Activated B cell treated with CpG ODN at 0.5 μM for 24 hours (primary cell): ENCODE data around the gene TCFL5. TPM values are rescaled to one million over a fixed set of nuclear protein-coding genes. Genes with fewer than 3 reads are reported as not detected.

Experiments used
- ATAC-seq: fragments of 200-7000 bp; cut with Tn5 transposase; one replicate; pipeline ENCODE4 v1.10.0; 2021; ENCODE audit warnings: low read depth, mild to moderate bottlenecking, moderate library complexity
- CTCF ChIA-PET: fragments of 350-600 bp; sonication (Branson Sonifier 250); formaldehyde crosslinking; loops from one replicate; lab custom pipeline; 2021; ENCODE audit warnings: antibody characterized with exemption; lab: Charles Lee
- POLR2A ChIA-PET: fragments of 350-600 bp; sonication (Branson Sonifier 250); formaldehyde crosslinking; loops from one replicate; lab custom pipeline; 2021; ENCODE audit warnings: antibody characterized with exemption; lab: Charles Lee
- DNase-seq: peaks from one replicate; pipeline ENCODE4 v3.0.0; 2022
- H3K27ac Mint-ChIP-seq: one replicate; pipeline ENCODE4 v1.8.0; 2020; ENCODE audit warnings: mixed read lengths
- H3K27me3 Mint-ChIP-seq: one replicate; pipeline ENCODE4 v1.8.0; 2021; ENCODE audit warnings: mixed read lengths
- H3K36me3 Mint-ChIP-seq: one replicate; pipeline ENCODE4 v1.8.0; 2021; ENCODE audit warnings: low read depth, mixed read lengths
- H3K4me1 Mint-ChIP-seq: one replicate; pipeline ENCODE4 v1.8.0; 2021; ENCODE audit warnings: mixed read lengths
- H3K4me3 Mint-ChIP-seq: one replicate; pipeline ENCODE4 v1.8.0; 2020; ENCODE audit warnings: mild to moderate bottlenecking, mixed read lengths
- H3K9me3 Mint-ChIP-seq: one replicate; pipeline ENCODE4 v1.8.0; 2020; ENCODE audit warnings: mixed read lengths
- intact Hi-C: fragments of 100-400 bp; cut with micrococcal nuclease; formaldehyde crosslinking; loops from one replicate; pipeline ENCODE4 v1.15.1; 2024
- total RNA-seq: library from RNA; stranded (reverse); gene quantifications from 2 replicates; pipeline ENCODE4 v1.2.3, GENCODE V29; 2022
- TF ChIP-seq, protein P1 (sequence below): fragments of 200-600 bp; IDR thresholded peaks from one replicate; pipeline ENCODE4 v1.8.0; 2022; ENCODE audit warnings: antibody characterized with exemption, mild to moderate bottlenecking

The TCFL5 gene
- total RNA-seq, 1 donor from 2014 or later, result 54.5 TPM

DNA sequence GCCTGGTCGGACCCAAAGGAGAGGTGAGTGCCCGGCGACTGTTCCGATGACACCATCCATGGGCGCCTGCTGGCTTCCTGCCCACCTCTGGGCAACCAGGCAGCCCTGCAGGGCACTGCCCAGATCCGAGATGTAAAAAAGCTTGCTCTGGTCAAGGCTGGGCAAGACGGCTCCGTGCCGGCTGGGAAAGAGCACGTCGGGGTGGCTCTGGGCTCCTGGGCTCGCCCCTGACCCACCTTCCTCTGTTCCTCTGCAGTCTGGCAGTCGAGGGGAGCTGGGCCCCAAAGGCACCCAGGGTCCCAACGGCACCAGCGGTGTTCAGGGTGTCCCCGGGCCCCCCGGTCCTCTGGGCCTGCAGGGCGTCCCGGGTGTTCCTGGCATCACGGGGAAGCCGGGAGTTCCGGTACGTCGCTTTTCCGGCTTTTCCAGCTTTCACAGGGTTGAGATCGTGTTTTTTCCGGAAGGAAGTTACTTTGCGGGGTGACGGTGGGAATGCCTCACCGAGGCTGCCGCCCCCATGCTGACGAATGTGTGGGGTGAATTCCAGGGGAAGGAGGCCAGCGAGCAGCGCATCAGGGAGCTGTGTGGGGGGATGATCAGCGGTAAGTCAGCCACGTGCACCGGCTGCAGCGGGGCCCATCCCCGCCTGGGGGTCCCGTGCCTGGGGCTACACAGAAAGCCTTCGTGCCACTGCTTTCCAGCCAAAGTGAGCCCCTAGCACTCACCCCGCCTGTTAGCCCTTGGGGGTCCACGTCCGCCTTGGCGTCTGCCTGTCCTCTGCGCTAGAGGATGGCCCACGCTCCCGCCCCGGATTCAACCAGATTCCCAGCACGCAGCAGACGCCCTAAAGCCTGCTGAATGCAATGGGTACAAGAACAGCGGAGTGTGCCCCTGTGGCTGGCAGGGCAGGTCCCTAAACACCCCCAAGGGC is 25.4 kb downstream of the TCFL5 start:
- Mint-ChIP-seq H3K27ac (no peak overlapping the region), H3K36me3 (peaks cover 15% of the 10 kb centered on the region), H3K4me3 (no peak overlapping the region), H3K9me3 (no peaks in the 10 kb centered on the region), H3K27me3 (no peaks in the 10 kb centered on the region), H3K4me1 (peaks cover 61% of the 10 kb centered on the region)
- DNase-seq (no peak), ATAC-seq (no peak)
- ChIA-PET CTCF (interaction anchor here (0.6 kb wide), 1 partner anchor 57 kb away, joined by 3 read pairs; no protein-coding TSS in a partner anchor), POLR2A (no interaction called here)
- intact Hi-C loops, result no loop called here
- TF ChIP-seq, protein P1, sequence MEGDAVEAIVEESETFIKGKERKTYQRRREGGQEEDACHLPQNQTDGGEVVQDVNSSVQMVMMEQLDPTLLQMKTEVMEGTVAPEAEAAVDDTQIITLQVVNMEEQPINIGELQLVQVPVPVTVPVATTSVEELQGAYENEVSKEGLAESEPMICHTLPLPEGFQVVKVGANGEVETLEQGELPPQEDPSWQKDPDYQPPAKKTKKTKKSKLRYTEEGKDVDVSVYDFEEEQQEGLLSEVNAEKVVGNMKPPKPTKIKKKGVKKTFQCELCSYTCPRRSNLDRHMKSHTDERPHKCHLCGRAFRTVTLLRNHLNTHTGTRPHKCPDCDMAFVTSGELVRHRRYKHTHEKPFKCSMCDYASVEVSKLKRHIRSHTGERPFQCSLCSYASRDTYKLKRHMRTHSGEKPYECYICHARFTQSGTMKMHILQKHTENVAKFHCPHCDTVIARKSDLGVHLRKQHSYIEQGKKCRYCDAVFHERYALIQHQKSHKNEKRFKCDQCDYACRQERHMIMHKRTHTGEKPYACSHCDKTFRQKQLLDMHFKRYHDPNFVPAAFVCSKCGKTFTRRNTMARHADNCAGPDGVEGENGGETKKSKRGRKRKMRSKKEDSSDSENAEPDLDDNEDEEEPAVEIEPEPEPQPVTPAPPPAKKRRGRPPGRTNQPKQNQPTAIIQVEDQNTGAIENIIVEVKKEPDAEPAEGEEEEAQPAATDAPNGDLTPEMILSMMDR, result no peak

DNA sequence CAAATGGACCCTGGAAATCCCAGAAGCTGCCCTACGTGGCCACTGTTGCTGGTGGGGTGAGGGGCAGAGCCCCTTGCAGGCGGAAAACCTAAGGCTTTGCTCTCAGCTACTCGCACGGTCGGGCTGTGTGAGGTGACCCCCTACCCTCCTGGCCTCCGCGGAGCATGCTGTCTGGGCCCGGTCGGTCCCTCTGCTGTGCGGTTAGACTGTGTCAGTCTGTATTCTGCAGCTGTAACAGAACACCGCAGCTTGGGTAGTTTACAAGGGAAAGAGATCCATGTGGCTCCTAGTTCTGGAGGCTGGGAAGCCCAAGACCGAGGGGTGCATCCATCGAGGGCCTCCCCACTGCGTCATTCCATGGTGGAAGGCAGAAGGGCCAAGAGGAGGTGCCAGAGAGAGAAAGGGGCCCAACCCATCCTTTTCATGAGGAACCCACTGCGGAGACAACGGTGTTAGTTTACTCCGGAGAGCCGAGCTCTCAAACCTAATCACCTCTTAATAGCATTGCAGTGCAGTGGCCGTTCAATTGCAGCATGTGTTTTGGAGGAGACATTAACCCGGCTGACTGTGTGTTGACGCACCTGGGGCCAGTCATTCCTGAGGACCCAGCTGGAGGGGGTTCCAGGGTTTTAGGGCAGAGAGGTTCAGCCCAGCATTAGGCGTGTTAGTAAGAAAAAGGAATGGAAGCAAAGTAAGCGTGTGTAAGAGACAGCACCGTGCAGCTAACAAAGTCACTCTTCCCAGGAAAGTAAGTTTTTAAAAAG is 26.5 kb downstream of the TCFL5 start:
- ChIA-PET CTCF (interaction anchor here (0.6 kb wide), 1 partner anchor 58 kb away, joined by 3 read pairs; no protein-coding TSS in a partner anchor), POLR2A (interaction anchor here (1.3 kb wide), 1 partner anchor 25 kb away, joined by 3 read pairs; no protein-coding TSS in a partner anchor)
- peak overlapping the region; percentile 1 for H3K4me3 Mint-ChIP-seq
- no peaks in the 10 kb centered on the region for H3K27me3 Mint-ChIP-seq
- intact Hi-C loops, result no loop called here
- H3K27ac Mint-ChIP-seq, result no peak overlapping the region
- DNase-seq, result no peak
- peaks cover 10% of the 10 kb centered on the region for H3K36me3 Mint-ChIP-seq
- H3K9me3 Mint-ChIP-seq, result no peaks in the 10 kb centered on the region
- H3K4me1 Mint-ChIP-seq, result peaks cover 61% of the 10 kb centered on the region
- ATAC-seq, result no peak
- TF ChIP-seq, protein P1, result no peak

DNA sequence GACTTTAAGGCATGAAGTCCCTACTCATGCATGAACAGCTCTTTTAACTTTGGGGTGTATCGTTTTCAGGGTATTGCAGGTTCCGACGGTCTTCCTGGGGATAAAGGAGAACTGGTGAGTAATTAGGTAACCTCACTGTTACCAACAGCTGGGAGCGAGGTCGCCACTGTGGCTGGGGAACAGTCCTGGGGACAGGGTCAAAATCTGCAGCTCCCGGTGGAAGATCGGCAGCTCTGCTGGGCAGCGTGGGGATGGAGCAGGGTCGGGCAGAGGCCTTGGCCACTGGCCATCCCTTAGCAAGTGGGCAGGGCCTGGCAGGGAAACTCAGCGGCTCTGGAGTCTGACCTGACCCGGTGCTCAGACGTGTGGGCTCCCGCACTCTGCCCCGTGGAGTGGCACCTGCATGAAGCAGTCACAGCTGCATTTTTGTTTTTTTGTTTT is 28.7 kb downstream of the TCFL5 start:
- intact Hi-C loops, result loop anchor here (2.0 kb wide), 1 partner anchor 28 kb away; the partner anchor contains the start of gene TCFL5
- CTCF ChIA-PET, result no interaction called here
- H3K4me3 Mint-ChIP-seq, result peak overlapping the region; percentile 84
- DNase-seq, result no peak
- POLR2A ChIA-PET, result interaction anchor here (0.7 to 1.5 kb wide), 6 partner anchors 14 to 182 kb away, joined by 3 to 8 read pairs (median 4); partner anchors contain the start of gene TCFL5
- H3K36me3 Mint-ChIP-seq, result peaks cover 6% of the 10 kb centered on the region
- peaks cover 48% of the 10 kb centered on the region for H3K4me1 Mint-ChIP-seq
- TF ChIP-seq, protein P1, result no peak
- peak; percentile 41 for ATAC-seq
- no peaks in the 10 kb centered on the region for H3K9me3 Mint-ChIP-seq
- H3K27me3 Mint-ChIP-seq, result no peaks in the 10 kb centered on the region
- H3K27ac Mint-ChIP-seq, result peak overlapping the region; percentile 67

DNA sequence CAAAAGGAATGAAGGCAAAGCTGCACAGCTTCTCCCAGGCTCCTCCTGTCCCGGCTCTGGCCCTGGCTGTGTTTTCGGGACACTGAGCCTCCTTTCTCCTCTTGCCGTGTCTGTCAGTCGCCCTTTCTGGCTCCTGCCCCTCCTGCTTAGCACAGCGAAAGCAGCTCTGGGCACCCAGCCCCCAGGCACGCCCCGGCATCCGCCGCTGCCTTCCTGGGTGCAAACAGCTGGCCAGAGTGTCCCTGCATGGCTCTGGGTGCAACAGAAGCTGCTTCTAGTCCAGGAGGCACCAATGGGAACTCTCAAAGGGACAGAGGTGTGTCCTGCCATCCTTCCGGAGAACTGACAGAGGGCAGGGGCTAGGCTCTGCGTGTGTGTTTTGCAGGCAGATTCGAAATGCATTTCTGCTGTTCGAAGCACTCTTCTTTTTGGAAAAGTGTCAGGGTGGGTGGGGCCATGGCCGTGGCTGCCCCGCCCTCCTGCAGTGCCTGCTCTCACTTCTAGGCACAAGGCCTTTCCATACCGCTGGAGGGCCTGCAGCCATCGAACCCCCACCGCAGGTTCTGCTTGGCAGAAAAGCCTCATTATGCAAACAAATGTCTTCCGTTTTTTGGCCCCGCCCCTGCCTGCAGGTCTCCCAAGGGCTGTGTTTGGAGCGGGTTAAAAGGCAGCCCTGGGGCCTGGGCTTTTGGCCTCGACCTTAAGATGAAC is 29.3 kb downstream of the TCFL5 start:
- TF ChIP-seq, protein P1, result no peak
- CTCF ChIA-PET, result no interaction called here
- peak; percentile 59 for DNase-seq
- H3K27me3 Mint-ChIP-seq, result no peaks in the 10 kb centered on the region
- H3K9me3 Mint-ChIP-seq, result no peaks in the 10 kb centered on the region
- intact Hi-C loops, result loop anchor here (2.0 kb wide), 1 partner anchor 28 kb away; the partner anchor contains the start of gene TCFL5
- H3K4me3 Mint-ChIP-seq, result peak overlapping the region; percentile 84
- peaks cover 6% of the 10 kb centered on the region for H3K36me3 Mint-ChIP-seq
- peak; percentile 90 for ATAC-seq
- peak overlapping the region; percentile 67 for H3K27ac Mint-ChIP-seq
- POLR2A ChIA-PET, result interaction anchor here (0.7 to 1.5 kb wide), 6 partner anchors 14 to 181 kb away, joined by 3 to 8 read pairs (median 4); partner anchors contain the start of gene TCFL5
- H3K4me1 Mint-ChIP-seq, result peaks cover 42% of the 10 kb centered on the region
